Measurements from ENCODE around the gene IL2RA. TPM values are rescaled to one million over a fixed set of nuclear protein-coding genes. Genes with fewer than 3 reads are reported as not detected.

The IL2RA gene
- total and polyA plus RNA-seq, 2 donors (not counting 3 experiments of a cell fraction or from before 2014, with no cell fraction given): not detected

GRCh38 chr10:6002809-6003510 is 59.2 kb downstream of the IL2RA start:
- Histone ChIP-seq H3K4me1 (ENCODE audit: control insufficient read depth, extremely low read depth, insufficient read depth, low read length) (no peaks in the 10 kb centered on the region), H3K36me3 (ENCODE audit: control insufficient read depth in 2 of 2, extremely low read depth in 1 of 2, insufficient read depth in 2 of 2, low read length in 2 of 2) (no peaks in the 10 kb centered on the region), H3K9ac (replicated peaks; ENCODE audit: extremely low read depth, insufficient read depth, low read length) (no peak overlapping the region), H4K20me1 (replicated peaks; ENCODE audit: control insufficient read depth, extremely low read depth, insufficient read depth, low read length) (no peaks in the 10 kb centered on the region), H3K4me2 (ENCODE audit: insufficient read depth, low read length) (no peak overlapping the region), H2AFZ (ENCODE audit: low read depth, low read length) (no peak overlapping the region), H3K9me1 (replicated peaks; ENCODE audit: control insufficient read depth, extremely low read depth, insufficient read depth, low read length) (no peaks in the 10 kb centered on the region), H3K4me3 (replicated peaks in 1 of 3; ENCODE audit: insufficient read depth in 1 of 3, low read depth in 1 of 3, low read length in 3 of 3) (no peak overlapping the region), H3K79me2 (ENCODE audit: control insufficient read depth, insufficient read depth, low read length) (no peaks in the 10 kb centered on the region), H3K27ac (ENCODE audit: insufficient read depth, low read depth, low read length) (no peak overlapping the region), H3K9me3 (replicated peaks; ENCODE audit: control insufficient read depth, insufficient read depth, low read length) (no peaks in the 10 kb centered on the region), H3K27me3 (ENCODE audit: control insufficient read depth in 2 of 2, insufficient read depth in 2 of 2, low read length in 2 of 2) (peaks cover 3 to 4% of the 10 kb centered on the region in 2 experiments)
- FAIRE-seq (no peak), DNase-seq (ENCODE audit: low read depth, low spot score) (no peak)
- dilution Hi-C loops (cut with MboI; ENCODE audit: extremely low pct_ligation_motif_present, low sequenced_read_pairs): no loop called here
- BruUV-seq (replicated peaks): no TSS peak
- intact Hi-C loops (cut with micrococcal nuclease): no loop called here
- ChIA-PET CTCF (interaction anchor here (0.9 kb wide), 1 partner anchor 11 kb away, joined by 4 read pairs; no protein-coding TSS in a partner anchor), POLR2A (no interaction called here)
- TF ChIP-seq MYC (IDR thresholded peaks at IDR 0.05; ENCODE audit: low read depth, low read length) (no peak), EZH2 (IDR thresholded peaks at IDR 0.05; ENCODE audit: borderline replicate concordance, low read depth, low read length, severe bottlenecking) (no peak), JUN (IDR thresholded peaks at IDR 0.05; ENCODE audit: borderline replicate concordance, insufficient read depth, insufficient read length, low read depth) (no peak), CTCF (IDR thresholded peaks at IDR 0.05; ENCODE audit: extremely low read depth in 1 of 2, insufficient read depth in 1 of 2, low read depth in 1 of 2, low read length in 2 of 2) (no peak), POLR2A (IDR thresholded peaks at IDR 0.05; ENCODE audit: low read depth, low read length) (no peak), FOS (IDR thresholded peaks at IDR 0.05; ENCODE audit: borderline replicate concordance, insufficient read depth, low read length) (no peak), MAX (IDR thresholded peaks at IDR 0.05; ENCODE audit: insufficient read depth, insufficient read length) (no peak), POLR2AphosphoS5 (IDR thresholded peaks at IDR 0.05; ENCODE audit: insufficient read depth, low read depth, low read length) (no peak), GATA2 (IDR thresholded peaks at IDR 0.05; ENCODE audit: insufficient read depth, insufficient read length, low read depth, low read length) (no peak)

Data from endothelial cell of umbilical vein (primary cell).